ENCODE results near the gene C12orf56. TPM values are rescaled to one million over a fixed set of nuclear protein-coding genes. Genes with fewer than 3 reads are reported as not detected.

C12orf56 gene
- total RNA-seq, 1 experiment from 2014 or later: not detected

DNA sequence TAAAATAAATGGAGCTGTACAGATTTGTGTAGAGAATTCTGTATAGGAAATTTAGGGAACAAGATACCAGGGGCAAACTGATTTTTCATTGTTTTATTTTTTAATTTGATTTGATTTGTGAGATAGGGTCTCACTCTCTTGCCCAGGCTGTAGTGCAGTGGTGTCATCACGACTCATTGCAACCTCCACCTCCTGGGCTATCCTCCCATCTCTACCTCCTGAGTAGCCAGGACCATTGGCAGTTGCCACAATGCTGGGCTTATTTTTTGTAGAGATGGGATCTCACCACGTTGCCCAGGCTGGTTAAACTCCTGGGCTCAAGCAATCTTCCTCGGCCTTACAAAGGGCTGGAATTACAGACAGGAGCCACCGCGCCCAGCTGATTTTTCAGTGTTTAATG, 43.4 kb upstream of the C12orf56 start:
- Histone ChIP-seq H3K27me3 (ENCODE audit: insufficient read depth, low read length) (no peaks in the 10 kb centered on the region), H3K9me3 (ENCODE audit: control insufficient read depth in 1 of 2, insufficient read depth in 1 of 2, low read depth in 1 of 2, low read length in 2 of 2) (no peaks in the 10 kb centered on the region), H3K4me3 (replicated peaks in 1 of 2; ENCODE audit: low read depth in 1 of 2, low read length in 2 of 2) (no peak overlapping the region), H3K4me2 (ENCODE audit: low read length) (no peak overlapping the region), H3K79me2 (ENCODE audit: insufficient read depth, low read length) (peaks cover 24% of the 10 kb centered on the region; the same call in 1 of the 2 replicates), H3K27ac (ENCODE audit: low read depth, low read length) (no peak overlapping the region), H3K4me1 (ENCODE audit: control insufficient read depth in 1 of 2, insufficient read depth in 2 of 2, low read length in 2 of 2) (peaks cover 0 to 8% of the 10 kb centered on the region in 2 experiments; a peak in 1 of 4 replicates), H2AFZ (ENCODE audit: low read depth, low read length, poor library complexity, severe bottlenecking) (no peak overlapping the region), H3K9ac (ENCODE audit: low read length) (no peak overlapping the region), H3K9me2 (ENCODE audit: insufficient read depth) (no peaks in the 10 kb centered on the region), H4K20me1 (ENCODE audit: insufficient read depth) (no peaks in the 10 kb centered on the region), H3K36me3 (ENCODE audit: control insufficient read depth in 1 of 2, insufficient read depth in 2 of 2, low read length in 2 of 2) (peaks cover 60 to 63% of the 10 kb centered on the region in 2 experiments)
- ATAC-seq (no peak), DNase-seq (ENCODE audit: low read depth, low spot score) (no peak)
- POLR2A ChIA-PET: interaction anchor here (0.7 kb wide), 1 partner anchor 242 kb away, joined by 4 read pairs; no protein-coding TSS in a partner anchor
- CTCF ChIA-PET: no interaction called here
- RAD21 ChIA-PET (ENCODE audit: low non-redundant PET in 1 of 2, low total read pairs in 2 of 2, uncharacterized antibody in 2 of 2, unreplicated experiment in 2 of 2): no interaction called here
- BruUV-seq (replicated peaks): no TSS peak
- TF ChIP-seq ZNF274 (IDR thresholded peaks at IDR 0.05; ENCODE audit: low read depth, low read length): no peak
- TF ChIP-seq, protein P1, sequence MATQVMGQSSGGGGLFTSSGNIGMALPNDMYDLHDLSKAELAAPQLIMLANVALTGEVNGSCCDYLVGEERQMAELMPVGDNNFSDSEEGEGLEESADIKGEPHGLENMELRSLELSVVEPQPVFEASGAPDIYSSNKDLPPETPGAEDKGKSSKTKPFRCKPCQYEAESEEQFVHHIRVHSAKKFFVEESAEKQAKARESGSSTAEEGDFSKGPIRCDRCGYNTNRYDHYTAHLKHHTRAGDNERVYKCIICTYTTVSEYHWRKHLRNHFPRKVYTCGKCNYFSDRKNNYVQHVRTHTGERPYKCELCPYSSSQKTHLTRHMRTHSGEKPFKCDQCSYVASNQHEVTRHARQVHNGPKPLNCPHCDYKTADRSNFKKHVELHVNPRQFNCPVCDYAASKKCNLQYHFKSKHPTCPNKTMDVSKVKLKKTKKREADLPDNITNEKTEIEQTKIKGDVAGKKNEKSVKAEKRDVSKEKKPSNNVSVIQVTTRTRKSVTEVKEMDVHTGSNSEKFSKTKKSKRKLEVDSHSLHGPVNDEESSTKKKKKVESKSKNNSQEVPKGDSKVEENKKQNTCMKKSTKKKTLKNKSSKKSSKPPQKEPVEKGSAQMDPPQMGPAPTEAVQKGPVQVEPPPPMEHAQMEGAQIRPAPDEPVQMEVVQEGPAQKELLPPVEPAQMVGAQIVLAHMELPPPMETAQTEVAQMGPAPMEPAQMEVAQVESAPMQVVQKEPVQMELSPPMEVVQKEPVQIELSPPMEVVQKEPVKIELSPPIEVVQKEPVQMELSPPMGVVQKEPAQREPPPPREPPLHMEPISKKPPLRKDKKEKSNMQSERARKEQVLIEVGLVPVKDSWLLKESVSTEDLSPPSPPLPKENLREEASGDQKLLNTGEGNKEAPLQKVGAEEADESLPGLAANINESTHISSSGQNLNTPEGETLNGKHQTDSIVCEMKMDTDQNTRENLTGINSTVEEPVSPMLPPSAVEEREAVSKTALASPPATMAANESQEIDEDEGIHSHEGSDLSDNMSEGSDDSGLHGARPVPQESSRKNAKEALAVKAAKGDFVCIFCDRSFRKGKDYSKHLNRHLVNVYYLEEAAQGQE (IDR thresholded peaks at IDR 0.05; ENCODE audit: low read depth): no peak
- no peak for TF ChIP-seq FOSL1 (IDR thresholded peaks at IDR 0.05; ENCODE audit: low read depth)
- no peak for TF ChIP-seq YY1 (IDR thresholded peaks at IDR 0.05; ENCODE audit: extremely low read depth, insufficient replicate concordance, low read depth, low read length)
- TF ChIP-seq EGR1 (IDR thresholded peaks at IDR 0.05; ENCODE audit: low read depth): no peak
- no peak for TF ChIP-seq TCF7L2 (IDR thresholded peaks at IDR 0.05; ENCODE audit: borderline replicate concordance, extremely low read depth, insufficient read depth, insufficient read length)
- no peak for TF ChIP-seq ELF1 (IDR thresholded peaks at IDR 0.05; ENCODE audit: borderline replicate concordance, low read depth)
- TF ChIP-seq EZH2 (IDR thresholded peaks at IDR 0.05): no peak
- TF ChIP-seq POLR2AphosphoS5 (IDR thresholded peaks at IDR 0.05; ENCODE audit: low read depth, low read length): no peak
- no peak for TF ChIP-seq RAD21 (IDR thresholded peaks at IDR 0.05; ENCODE audit: low read depth)
- TF ChIP-seq CEBPB (IDR thresholded peaks at IDR 0.05; ENCODE audit: low read depth): no peak
- intact Hi-C loops (cut with micrococcal nuclease): loop anchor here (5.0 kb wide), 1 partner anchor 263 kb away; no protein-coding TSS in a partner anchor
